H9 (cell line): ENCODE measurements around the gene ISX. TPM values are rescaled to one million over a fixed set of nuclear protein-coding genes. Genes with fewer than 3 reads are reported as not detected.

ENCODE experiments used
- DNase-seq: peaks from one replicate; pipeline ENCODE4 v3.0.0-alpha.2; 2017
- H2AFZ ChIP-seq: one replicate; pipeline ENCODE4 v1.6.1; 2013; ENCODE audit warnings: mild to moderate bottlenecking, low read length, control low read depth, moderate library complexity
- H2AK5ac ChIP-seq: 2 replicates; pipeline ENCODE4 v1.6.1; 2013; ENCODE audit warnings: low read length, control low read depth, mixed read lengths; ENCODE audit not compliant: insufficient read length
- H2BK120ac ChIP-seq: one replicate; pipeline ENCODE4 v1.6.1; 2013; ENCODE audit warnings: low read depth, mild to moderate bottlenecking, low read length, control low read depth, inconsistent platforms; ENCODE audit not compliant: poor library complexity, severe bottlenecking
- H2BK12ac ChIP-seq: 2 replicates; pipeline ENCODE4 v1.6.1; 2013; ENCODE audit warnings: low read length, control low read depth, mixed read lengths, low read depth; ENCODE audit not compliant: insufficient read length
- H2BK15ac ChIP-seq: 2 replicates; pipeline ENCODE4 v1.6.1; 2013; ENCODE audit warnings: low read depth, low read length, control low read depth
- H2BK20ac ChIP-seq: one replicate; pipeline ENCODE4 v1.6.1; 2013; ENCODE audit warnings: low read depth, mild to moderate bottlenecking, low read length, control low read depth, inconsistent platforms; ENCODE audit not compliant: poor library complexity, severe bottlenecking
- H2BK5ac ChIP-seq: 2 replicates; pipeline ENCODE4 v1.6.1; 2013; ENCODE audit warnings: low read length, control low read depth, mixed read lengths; ENCODE audit not compliant: insufficient read length
- H3K14ac ChIP-seq: 2 replicates; pipeline ENCODE4 v1.6.1; 2013; ENCODE audit warnings: low read length, control low read depth; ENCODE audit not compliant: insufficient read depth
- H3K18ac ChIP-seq: 2 replicates; pipeline ENCODE4 v1.6.1; 2013; ENCODE audit warnings: low read depth, mild to moderate bottlenecking, mixed read lengths, low read length, control low read depth; ENCODE audit not compliant: insufficient read length
- H3K23ac ChIP-seq: 2 replicates; pipeline ENCODE4 v1.6.1; 2013; ENCODE audit warnings: low read length, control low read depth, mixed read lengths, low read depth; ENCODE audit not compliant: insufficient read length
- H3K23me2 ChIP-seq: 2 replicates; pipeline ENCODE4 v1.6.1; 2013; ENCODE audit warnings: low read depth, mild to moderate bottlenecking, mixed read lengths, low read length, control low read depth; ENCODE audit not compliant: insufficient read length, poor library complexity, severe bottlenecking
- H3K27ac ChIP-seq: 2 replicates; pipeline ENCODE4 v1.5.1; 2013; ENCODE audit warnings: low read length, control low read depth, mixed read lengths, low read depth; ENCODE audit not compliant: insufficient read length
- H3K27me3 ChIP-seq: 2 replicates; pipeline ENCODE4 v1.6.1; 2013; ENCODE audit warnings: low read length, control low read depth, inconsistent platforms; ENCODE audit not compliant: insufficient read depth
- H3K4ac ChIP-seq: 2 replicates; pipeline ENCODE4 v1.6.1; 2013; ENCODE audit warnings: low read depth, mild to moderate bottlenecking, control low read depth, inconsistent platforms, low read length, moderate library complexity
- H3K4me1 ChIP-seq: 2 replicates; pipeline ENCODE4 v1.6.1; 2013; ENCODE audit warnings: low read length, control low read depth, inconsistent platforms; ENCODE audit not compliant: insufficient read depth
- H3K4me2 ChIP-seq: 2 replicates; pipeline ENCODE4 v1.6.1; 2013; ENCODE audit warnings: low read length, control low read depth, mixed read lengths; ENCODE audit not compliant: insufficient read length, insufficient read depth
- H3K56ac ChIP-seq: 2 replicates; pipeline ENCODE4 v1.6.1; 2013; ENCODE audit warnings: low read depth, mild to moderate bottlenecking, mixed read lengths, low read length, control low read depth; ENCODE audit not compliant: insufficient read length
- H3K79me1 ChIP-seq: 2 replicates; pipeline ENCODE4 v1.6.1; 2013; ENCODE audit warnings: low read depth, mild to moderate bottlenecking, moderate library complexity, low read length, control low read depth, inconsistent platforms; ENCODE audit not compliant: insufficient read depth, poor library complexity, severe bottlenecking
- H3K79me2 ChIP-seq: 2 replicates; pipeline ENCODE4 v1.6.1; 2013; ENCODE audit warnings: low read length, control low read depth, inconsistent platforms; ENCODE audit not compliant: insufficient read depth
- H3K9ac ChIP-seq: 2 replicates; pipeline ENCODE4 v1.6.1; 2013; ENCODE audit warnings: low read length, control low read depth, mixed read lengths; ENCODE audit not compliant: insufficient read length; ENCODE audit errors: extremely low read depth
- H3K9me3 ChIP-seq: one replicate; pipeline ENCODE4 v1.6.1; 2013; ENCODE audit warnings: low read depth, low read length, inconsistent platforms; ENCODE audit not compliant: control insufficient read depth
- H3T11ph ChIP-seq: one replicate; pipeline ENCODE4 v1.6.1; 2013; ENCODE audit warnings: mild to moderate bottlenecking, low read length, control low read depth, inconsistent platforms
- H4K20me1 ChIP-seq: one replicate; pipeline ENCODE4 v1.6.1; 2013; ENCODE audit not compliant: control insufficient read depth, insufficient read length, insufficient read depth
- H4K5ac ChIP-seq: 2 replicates; pipeline ENCODE4 v1.6.1; 2013; ENCODE audit warnings: low read depth, mild to moderate bottlenecking, mixed read lengths, low read length, control low read depth; ENCODE audit not compliant: insufficient read length
- H4K8ac ChIP-seq: replicated peaks from 2 replicates; pipeline ENCODE4 v1.6.1; 2013; ENCODE audit warnings: low read length, control low read depth, mixed read lengths, low read depth; ENCODE audit not compliant: insufficient read length
- H4K91ac ChIP-seq: 2 replicates; pipeline ENCODE4 v1.6.1; 2013; ENCODE audit warnings: low read depth, mild to moderate bottlenecking, moderate library complexity, mixed read lengths, low read length, control low read depth; ENCODE audit not compliant: insufficient read length
- H3K27ac Mint-ChIP-seq, 3 experiments: 2 replicates in 2 of 3; 3 replicates in 1 of 3; pipeline ENCODE4 v1.8.0; 2020 to 2021; ENCODE audit warnings: mixed read lengths in 3 of 3, mild to moderate bottlenecking in 1 of 3, moderate library complexity in 1 of 3
- H3K27me3 Mint-ChIP-seq: 2 replicates; pipeline ENCODE4 v1.8.0; 2021; ENCODE audit warnings: low read depth, mild to moderate bottlenecking, moderate library complexity, mixed read lengths
- H3K36me3 Mint-ChIP-seq, 3 experiments: 2 replicates in 2 of 3; 3 replicates in 1 of 3; pipeline ENCODE4 v1.8.0; 2020 to 2021; ENCODE audit warnings: low read depth in 3 of 3, mixed read lengths in 3 of 3; ENCODE audit not compliant: insufficient read depth in 1 of 3
- H3K4me1 Mint-ChIP-seq, 2 experiments: 2 replicates each; pipeline ENCODE4 v1.8.0; 2020; ENCODE audit warnings: mixed read lengths in 2 of 2
- H3K4me3 Mint-ChIP-seq, 2 experiments: 2 replicates in 1 of 2; 3 replicates in 1 of 2; pipeline ENCODE4 v1.8.0; 2020 to 2021; ENCODE audit warnings: mild to moderate bottlenecking in 2 of 2, mixed read lengths in 2 of 2, moderate library complexity in 1 of 2
- H3K9me3 Mint-ChIP-seq, 2 experiments: 2 replicates in 1 of 2; 3 replicates in 1 of 2; pipeline ENCODE4 v1.8.0; 2020; ENCODE audit warnings: mild to moderate bottlenecking in 2 of 2, mixed read lengths in 2 of 2, moderate library complexity in 1 of 2
- CTCF ChIP-seq: fragments of 200-600 bp; sonication (generic); conservative IDR thresholded peaks from 3 replicates; pipeline ENCODE4 v1.8.0; 2021; ENCODE audit warnings: antibody characterized with exemption, mild to moderate bottlenecking
- WGBS: extraction: QIAGEN DNeasy Blood & Tissue Kit; methylation state at CpG from one replicate; pipeline ENCODE4 v1.1.7; 2013; ENCODE audit warnings: missing lambda C conversion rate, low lambda C conversion rate, mixed read lengths; ENCODE audit not compliant: insufficient read length; ENCODE audit errors: extremely low coverage; 5-methylcytosine and 5-hydroxymethylcytosine counted together
- total RNA-seq: library from RNA; stranded (reverse); gene quantifications from 2 replicates; pipeline ENCODE4 v1.2.1, GENCODE V29; 2021

The ISX gene
- total RNA-seq, 1 experiment from 2014 or later, result not detected

GRCh38 chr22:35104491-35104890, 38.5 kb downstream of the ISX start:
- DNase-seq, result no peak
- Mint-ChIP-seq H3K27ac (no peak overlapping the region), H3K27me3 (peaks cover 31% of the 10 kb centered on the region), H3K4me1 (peaks cover 5 to 13% of the 10 kb centered on the region in 2 experiments; a peak in 3 of 4 replicates), H3K9me3 (peaks cover 3 to 7% of the 10 kb centered on the region in 2 experiments; a peak in 2 of 5 replicates), H3K4me3 (no peak overlapping the region), H3K36me3 (no peaks in the 10 kb centered on the region; a peak in 1 of 7 replicates)
- H4K8ac ChIP-seq, result no peak overlapping the region
- H3K23ac ChIP-seq, result no peak overlapping the region
- no peak overlapping the region for H3K56ac ChIP-seq
- H4K20me1 ChIP-seq, result no peaks in the 10 kb centered on the region
- no peak overlapping the region for H2AFZ ChIP-seq
- H2BK5ac ChIP-seq, result no peak overlapping the region
- no peak overlapping the region for H3K4ac ChIP-seq
- H3K9me3 ChIP-seq, result no peaks in the 10 kb centered on the region
- no peak overlapping the region for H3K9ac ChIP-seq
- H2BK12ac ChIP-seq, result no peak overlapping the region
- no peak overlapping the region for H4K91ac ChIP-seq
- TF ChIP-seq CTCF, result no peak
- no peaks in the 10 kb centered on the region for H3K27me3 ChIP-seq
- no peak overlapping the region for H3K27ac ChIP-seq
- no peaks in the 10 kb centered on the region for H3K4me1 ChIP-seq
- H2BK20ac ChIP-seq, result no peak overlapping the region
- H3K18ac ChIP-seq, result no peak overlapping the region
- no peaks in the 10 kb centered on the region for H3K79me1 ChIP-seq
- H2BK120ac ChIP-seq, result no peak overlapping the region
- no peak overlapping the region for H2BK15ac ChIP-seq
- no peak overlapping the region for H3K14ac ChIP-seq
- no CpG with 5 or more reads among the region's 11 CpGs for WGBS
- no peaks in the 10 kb centered on the region for H3K23me2 ChIP-seq
- no peak overlapping the region for H3K4me2 ChIP-seq
- H3T11ph ChIP-seq, result no peak overlapping the region
- H4K5ac ChIP-seq, result no peak overlapping the region
- no peak overlapping the region for H2AK5ac ChIP-seq
- no peaks in the 10 kb centered on the region for H3K79me2 ChIP-seq
